NT2/D1 (cell line): ENCODE results near the gene HIGD1C.

Source experiments
- DNase-seq: peaks from one replicate; pipeline ENCODE4 v3.0.0-alpha.2; 2011; ENCODE audit warnings: low read depth, low spot score
- H3K27me3 ChIP-seq: 2 replicates; pipeline ENCODE4 v1.6.0; 2011; ENCODE audit warnings: mild to moderate bottlenecking; ENCODE audit not compliant: insufficient read length, insufficient read depth
- H3K36me3 ChIP-seq: 2 replicates; pipeline ENCODE4 v1.6.1; 2011; ENCODE audit warnings: mild to moderate bottlenecking, low read length, mixed read lengths; ENCODE audit not compliant: insufficient read depth, insufficient read length
- H3K4me1 ChIP-seq: 2 replicates; pipeline ENCODE4 v1.5.1; 2011; ENCODE audit not compliant: insufficient read depth, insufficient read length
- H3K4me3 ChIP-seq: 2 replicates; pipeline ENCODE4 v1.5.1; 2011; ENCODE audit warnings: low read depth; ENCODE audit not compliant: insufficient read length
- H3K9ac ChIP-seq: 2 replicates; pipeline ENCODE4 v1.6.0; 2011; ENCODE audit warnings: low read depth; ENCODE audit not compliant: insufficient read length
- H3K9me3 ChIP-seq: 2 replicates; pipeline ENCODE4 v1.5.1; 2011; ENCODE audit warnings: mild to moderate bottlenecking, low read length; ENCODE audit not compliant: insufficient read depth
- SUZ12 ChIP-seq: IDR thresholded peaks from 2 replicates; pipeline ENCODE4 v1.6.1; 2011; ENCODE audit not compliant: insufficient read length, insufficient read depth; ENCODE audit errors: extremely low read depth
- YY1 ChIP-seq: IDR thresholded peaks from 2 replicates; pipeline ENCODE4 v1.6.1; 2011; ENCODE audit not compliant: insufficient read length, insufficient read depth
- ZNF274 ChIP-seq: IDR thresholded peaks from 2 replicates; pipeline ENCODE4 v1.6.1; 2011; ENCODE audit warnings: mild to moderate bottlenecking, low read depth, low read length

The HIGD1C gene

DNA sequence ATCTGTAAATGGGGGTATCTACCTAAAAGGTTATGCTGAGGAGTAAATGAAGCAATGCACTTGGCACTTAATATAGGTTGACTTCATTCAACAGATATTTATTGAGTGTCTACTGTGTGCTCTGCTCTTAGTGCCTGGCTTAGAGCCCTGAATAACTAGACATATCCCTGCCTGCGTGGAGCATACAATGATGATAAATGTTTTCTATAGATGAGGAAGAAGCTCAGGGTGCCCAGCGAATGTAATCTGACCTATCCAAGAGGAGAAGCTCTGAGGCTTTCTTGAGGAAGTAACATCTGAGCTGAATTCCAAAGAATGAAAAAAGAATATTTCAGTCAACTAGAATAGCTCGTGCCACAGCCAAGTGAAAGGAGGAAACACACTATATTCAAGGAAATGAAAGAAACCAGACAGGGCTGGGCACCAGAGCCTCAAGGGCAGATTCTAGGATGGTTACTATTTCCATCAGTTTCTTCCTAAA, 17.9 kb upstream of the HIGD1C start:
- H3K36me3 ChIP-seq: no peaks in the 10 kb centered on the region
- DNase-seq: no peak
- peaks cover 18% of the 10 kb centered on the region; the same call in 1 of the 2 replicates for H3K9me3 ChIP-seq
- no peaks in the 10 kb centered on the region for H3K4me1 ChIP-seq
- H3K9ac ChIP-seq: no peak overlapping the region
- H3K27me3 ChIP-seq: no peaks in the 10 kb centered on the region
- no peak overlapping the region for H3K4me3 ChIP-seq
- TF ChIP-seq SUZ12 (no peak), ZNF274 (no peak), YY1 (no peak)

DNA sequence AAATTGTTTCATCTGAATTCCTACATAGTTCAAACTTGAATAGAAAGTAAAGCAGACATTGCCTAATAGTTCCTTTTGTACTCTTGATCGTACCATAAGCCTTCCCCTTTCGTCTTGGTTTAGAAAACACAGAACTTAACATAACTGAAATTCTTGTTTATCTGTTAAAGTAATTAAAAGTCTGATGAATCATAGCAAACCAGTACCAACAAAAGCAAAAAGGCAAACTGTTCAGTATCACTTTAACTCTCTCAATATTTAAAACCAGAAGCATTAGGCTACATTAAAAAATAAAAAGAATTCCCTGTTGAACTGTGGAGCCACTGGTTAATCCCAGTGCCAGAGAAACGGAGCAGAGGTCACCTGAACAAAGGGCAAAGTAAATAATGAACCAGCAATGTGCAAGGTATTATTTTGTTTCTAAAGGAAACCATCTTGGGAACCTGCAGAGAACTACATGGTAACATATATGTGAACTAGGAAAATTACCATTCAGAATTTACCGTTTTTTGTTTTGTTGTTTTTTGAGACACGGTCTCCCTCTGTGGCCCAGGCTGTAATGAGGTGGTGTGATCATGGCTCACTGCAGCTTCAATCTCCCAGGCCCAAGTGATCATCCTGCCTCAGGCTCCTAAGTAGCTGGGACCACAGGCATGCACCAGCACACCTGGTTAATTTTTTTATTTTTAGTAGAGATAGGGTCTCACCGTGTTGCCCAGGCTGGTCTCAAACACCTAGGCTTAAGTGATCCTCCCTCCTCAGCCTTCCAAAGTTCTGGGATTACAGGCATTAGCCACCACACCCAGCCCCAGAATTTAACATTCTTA, 17.1 kb upstream of the HIGD1C start:
- TF ChIP-seq SUZ12 (no peak), ZNF274 (no peak), YY1 (no peak)
- no peak for DNase-seq
- no peak overlapping the region for H3K4me3 ChIP-seq
- no peaks in the 10 kb centered on the region for H3K27me3 ChIP-seq
- H3K36me3 ChIP-seq: no peaks in the 10 kb centered on the region
- peaks cover 18% of the 10 kb centered on the region; the same call in 1 of the 2 replicates for H3K9me3 ChIP-seq
- H3K4me1 ChIP-seq: no peaks in the 10 kb centered on the region
- H3K9ac ChIP-seq: no peak overlapping the region

DNA sequence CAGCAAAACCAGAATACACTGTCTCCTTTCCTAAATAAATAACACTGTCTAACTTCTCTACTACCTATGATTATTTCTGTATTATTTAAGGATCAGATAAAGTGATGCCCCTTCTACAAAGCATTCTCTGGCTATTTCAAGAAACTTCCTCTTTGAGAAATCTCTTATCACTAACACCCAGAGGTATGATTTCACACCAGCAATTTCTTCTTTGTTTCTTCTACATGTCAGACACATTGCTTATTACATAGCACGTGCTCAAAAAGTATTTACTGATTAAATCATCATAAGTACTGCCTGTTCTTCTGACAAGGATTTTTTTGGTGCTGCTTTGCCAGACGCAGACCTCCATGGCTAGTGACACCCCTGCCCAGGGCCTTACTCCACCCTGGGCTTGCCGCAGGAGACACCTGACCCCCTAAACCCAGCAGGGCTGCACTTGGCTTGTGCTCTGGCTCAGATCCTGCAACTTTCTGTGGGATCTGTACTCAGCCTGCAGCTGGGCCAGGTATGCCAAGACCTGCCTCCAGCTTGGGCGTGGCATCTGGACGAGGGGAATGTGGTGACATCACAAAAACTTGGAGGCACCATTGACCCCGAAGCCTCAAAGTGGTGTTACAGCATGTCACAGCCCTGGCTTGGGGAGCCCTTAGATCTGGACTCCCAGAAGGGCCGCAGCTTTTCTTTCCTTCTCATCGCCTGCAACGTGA, 15.4 kb upstream of the HIGD1C start:
- H3K4me1 ChIP-seq: no peaks in the 10 kb centered on the region
- no peaks in the 10 kb centered on the region for H3K36me3 ChIP-seq
- no peak for DNase-seq
- H3K4me3 ChIP-seq: no peak overlapping the region
- peaks cover 18% of the 10 kb centered on the region; the same call in 1 of the 2 replicates for H3K9me3 ChIP-seq
- no peak for TF ChIP-seq ZNF274
- no peak for TF ChIP-seq YY1
- TF ChIP-seq SUZ12: no peak
- H3K27me3 ChIP-seq: no peaks in the 10 kb centered on the region
- H3K9ac ChIP-seq: no peak overlapping the region

DNA sequence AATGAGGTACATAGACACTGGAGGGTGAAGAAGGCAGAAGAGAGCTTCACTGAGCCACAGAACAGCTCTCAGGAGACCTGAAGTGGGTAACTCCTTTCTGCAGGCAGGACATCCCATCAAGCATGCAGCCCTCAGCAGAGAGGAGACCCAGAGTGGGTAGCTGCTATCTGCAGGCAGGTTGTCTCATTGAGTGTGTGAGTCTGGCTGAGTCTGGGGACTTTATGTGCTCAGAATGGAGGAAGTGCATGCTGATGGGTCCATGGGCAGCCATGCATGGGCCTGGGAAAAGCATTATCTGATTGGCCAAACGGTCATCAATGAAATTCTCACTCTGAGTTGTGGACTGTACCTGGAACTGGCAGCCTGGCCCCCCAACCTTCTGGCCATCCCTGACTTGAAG, 14.7 kb upstream of the HIGD1C start:
- DNase-seq: no peak
- Histone ChIP-seq H3K36me3 (no peaks in the 10 kb centered on the region), H3K27me3 (no peaks in the 10 kb centered on the region), H3K9me3 (peaks cover 18% of the 10 kb centered on the region; the same call in 1 of the 2 replicates), H3K9ac (no peak overlapping the region), H3K4me3 (no peak overlapping the region), H3K4me1 (no peaks in the 10 kb centered on the region)
- no peak for TF ChIP-seq ZNF274

DNA sequence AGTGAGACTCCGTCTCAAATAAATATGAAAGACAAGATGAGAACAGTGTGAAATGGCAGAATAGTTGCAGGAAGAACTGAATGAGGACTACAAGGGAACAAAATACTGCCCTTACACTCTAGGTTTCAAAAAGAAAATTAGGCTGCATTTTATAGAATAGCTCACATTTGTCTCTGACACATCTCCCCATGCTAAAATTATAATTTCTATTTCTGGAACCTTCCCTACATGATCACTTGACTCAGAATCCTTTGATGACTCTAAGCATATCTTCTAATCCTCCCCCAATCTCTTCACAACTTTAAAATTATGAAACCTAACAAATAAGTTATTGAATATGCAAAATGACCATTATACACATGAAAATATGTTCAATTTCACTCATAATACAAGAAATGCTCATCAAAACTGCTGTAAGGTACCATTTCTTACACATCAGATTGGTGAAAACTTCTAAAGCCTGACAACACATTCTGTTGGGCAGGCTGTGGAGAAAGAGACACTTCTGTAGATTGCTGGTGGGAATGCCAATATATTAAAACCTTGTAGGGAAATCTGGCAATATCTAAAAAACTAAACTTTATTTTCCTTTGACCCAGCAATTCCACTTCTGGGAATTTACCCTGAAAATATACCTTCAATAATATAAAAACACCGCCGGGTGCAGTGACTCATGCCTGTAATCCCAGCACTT, 4.3 kb upstream of the HIGD1C start:
- H3K9me3 ChIP-seq: no peaks in the 10 kb centered on the region; the same call in 1 of the 2 replicates
- DNase-seq: no peak
- no peaks in the 10 kb centered on the region for H3K36me3 ChIP-seq
- no peak overlapping the region for H3K9ac ChIP-seq
- TF ChIP-seq SUZ12: no peak
- TF ChIP-seq YY1: no peak
- no peak for TF ChIP-seq ZNF274
- H3K27me3 ChIP-seq: no peaks in the 10 kb centered on the region
- H3K4me1 ChIP-seq: no peaks in the 10 kb centered on the region
- no peak overlapping the region for H3K4me3 ChIP-seq

DNA sequence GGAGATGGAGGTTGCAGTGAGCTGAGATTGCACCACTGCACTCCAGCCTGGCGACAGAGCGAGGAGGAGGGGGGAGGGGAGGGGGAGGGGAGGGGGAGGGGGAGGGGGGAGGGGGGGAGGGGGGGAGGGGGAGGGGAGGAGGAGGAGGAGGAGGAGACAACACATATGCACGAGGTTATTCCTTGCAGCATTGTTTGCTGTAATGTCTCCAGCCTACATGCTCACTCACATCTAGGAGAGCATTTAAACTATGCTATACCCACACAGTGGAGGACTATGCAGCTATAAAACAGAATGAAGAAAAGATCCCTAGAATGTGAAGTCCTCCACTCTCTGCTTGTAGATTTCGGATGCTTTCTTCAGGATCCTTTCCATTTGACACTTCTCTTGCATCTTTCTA, 3.5 kb upstream of the HIGD1C start:
- DNase-seq: no peak
- no peak overlapping the region for H3K4me3 ChIP-seq
- no peaks in the 10 kb centered on the region for H3K27me3 ChIP-seq
- no peak overlapping the region for H3K9ac ChIP-seq
- H3K9me3 ChIP-seq: no peaks in the 10 kb centered on the region; the same call in 1 of the 2 replicates
- H3K4me1 ChIP-seq: no peaks in the 10 kb centered on the region
- H3K36me3 ChIP-seq: no peaks in the 10 kb centered on the region
- TF ChIP-seq SUZ12: no peak
- no peak for TF ChIP-seq YY1
- no peak for TF ChIP-seq ZNF274

DNA sequence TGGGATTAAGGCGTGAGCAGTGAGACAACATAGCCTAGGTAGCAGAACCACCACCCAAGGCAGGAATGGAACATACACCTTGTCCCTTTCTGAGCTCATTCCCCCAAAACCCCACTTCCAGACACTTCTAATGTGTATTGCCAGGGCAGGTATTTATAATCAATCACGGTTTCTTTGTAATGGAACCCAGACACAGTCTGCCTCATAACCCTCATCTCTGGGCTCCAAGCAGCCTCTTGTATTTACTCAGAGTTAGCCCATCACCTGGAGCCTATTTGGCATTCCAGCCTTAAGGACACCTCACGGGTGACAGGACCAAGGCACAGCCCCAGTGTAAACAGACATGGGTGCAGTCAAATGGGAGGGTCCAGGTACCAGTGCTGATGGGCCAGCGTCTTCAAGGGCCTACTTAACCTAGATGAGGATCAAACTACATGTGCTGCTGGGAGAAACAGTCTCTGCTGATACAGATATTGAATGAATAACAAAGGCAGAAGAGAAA, 2.5 kb upstream of the HIGD1C start:
- no peak for TF ChIP-seq SUZ12
- TF ChIP-seq YY1: no peak
- no peak for TF ChIP-seq ZNF274
- Histone ChIP-seq H3K4me3 (no peak overlapping the region), H3K9me3 (no peaks in the 10 kb centered on the region; the same call in 1 of the 2 replicates), H3K4me1 (no peaks in the 10 kb centered on the region), H3K36me3 (no peaks in the 10 kb centered on the region), H3K27me3 (no peaks in the 10 kb centered on the region), H3K9ac (no peak overlapping the region)
- no peak for DNase-seq
